ENCODE measurements around the gene SBNO2.
A peak's percentile ranks its signal among the peaks of the same experiment; 100 is the strongest.

The SBNO2 gene

DNA sequence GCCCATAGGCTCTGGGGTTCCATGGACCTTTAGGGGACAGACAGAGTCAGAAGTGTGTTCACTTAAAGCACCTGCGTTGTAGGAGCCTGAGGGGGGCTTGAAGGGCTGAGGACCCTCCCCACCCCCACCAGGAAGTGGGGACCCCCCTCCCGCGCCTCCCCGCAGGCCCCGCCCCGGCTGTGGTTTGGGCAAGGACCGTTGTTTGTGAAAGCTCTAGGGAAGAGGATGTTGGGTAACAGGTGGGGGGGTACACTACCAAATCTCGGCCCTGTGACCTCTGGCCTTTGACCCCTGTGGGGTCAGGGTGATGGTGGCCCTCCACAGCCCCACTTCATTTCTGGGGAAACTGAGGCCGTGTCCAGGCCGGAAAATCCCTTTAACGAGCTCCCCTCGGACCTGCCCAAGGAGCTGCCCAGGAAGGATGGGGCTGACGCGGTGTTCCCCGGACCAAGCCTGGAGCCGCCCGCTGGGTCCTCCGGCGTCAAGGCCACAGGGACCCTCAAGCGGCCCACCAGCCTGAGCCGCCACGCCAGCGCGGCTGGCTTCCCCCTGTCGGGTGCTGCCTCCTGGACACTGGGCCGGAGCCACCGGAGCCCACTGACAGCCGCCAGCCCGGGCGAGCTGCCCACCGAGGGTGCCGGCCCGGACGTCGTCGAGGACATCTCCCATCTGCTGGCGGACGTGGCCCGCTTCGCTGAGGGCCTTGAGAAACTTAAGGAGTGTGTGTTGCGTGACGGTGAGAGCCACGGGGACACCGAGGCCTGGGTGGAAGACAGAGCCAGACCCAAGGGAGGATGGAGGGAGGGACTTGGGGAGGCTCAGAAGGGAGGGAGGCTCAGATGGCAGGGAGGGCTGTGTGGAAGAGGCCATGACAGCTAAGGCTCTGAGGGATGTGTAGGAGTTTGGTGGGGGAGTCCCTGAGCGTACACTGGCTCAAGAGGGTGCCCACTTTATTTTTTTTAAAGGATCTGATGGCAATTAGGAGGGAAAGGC, 105.8 kb downstream of the SBNO2 start:
- DNase-seq, result peak in 1 of 2 experiments; percentile 49

DNA sequence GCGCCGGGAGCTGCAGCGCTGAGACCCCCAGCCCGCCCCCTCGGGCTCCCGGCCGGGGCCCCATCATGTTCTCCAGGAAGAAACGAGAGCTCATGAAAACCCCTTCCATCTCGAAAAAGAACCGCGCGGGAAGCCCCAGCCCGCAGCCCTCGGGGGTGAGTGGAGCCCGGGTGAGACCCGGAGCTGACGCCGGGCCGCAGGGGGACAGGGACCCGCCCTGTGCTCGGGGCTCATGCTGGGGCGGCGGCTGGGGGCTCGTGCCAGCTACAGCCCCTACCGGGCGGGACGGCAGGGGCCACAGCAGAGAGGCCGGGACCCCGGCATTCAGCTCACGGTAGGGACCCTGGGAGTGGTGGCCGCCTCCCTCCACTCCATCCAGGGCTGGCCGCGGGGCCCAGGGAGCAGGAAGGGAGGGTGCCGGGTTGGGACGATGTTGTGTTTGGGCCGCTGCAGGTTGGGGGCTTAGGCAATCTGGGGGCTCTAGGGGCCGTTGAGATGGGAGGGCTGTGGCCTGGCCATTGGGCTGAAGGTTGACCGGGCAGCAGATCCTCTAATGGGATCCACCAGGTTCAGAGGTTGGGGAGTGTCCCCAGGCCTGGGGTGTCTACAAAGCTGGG, 106.6 kb downstream of the SBNO2 start:
- DNase-seq, result peak; percentile 57 to 58

DNA sequence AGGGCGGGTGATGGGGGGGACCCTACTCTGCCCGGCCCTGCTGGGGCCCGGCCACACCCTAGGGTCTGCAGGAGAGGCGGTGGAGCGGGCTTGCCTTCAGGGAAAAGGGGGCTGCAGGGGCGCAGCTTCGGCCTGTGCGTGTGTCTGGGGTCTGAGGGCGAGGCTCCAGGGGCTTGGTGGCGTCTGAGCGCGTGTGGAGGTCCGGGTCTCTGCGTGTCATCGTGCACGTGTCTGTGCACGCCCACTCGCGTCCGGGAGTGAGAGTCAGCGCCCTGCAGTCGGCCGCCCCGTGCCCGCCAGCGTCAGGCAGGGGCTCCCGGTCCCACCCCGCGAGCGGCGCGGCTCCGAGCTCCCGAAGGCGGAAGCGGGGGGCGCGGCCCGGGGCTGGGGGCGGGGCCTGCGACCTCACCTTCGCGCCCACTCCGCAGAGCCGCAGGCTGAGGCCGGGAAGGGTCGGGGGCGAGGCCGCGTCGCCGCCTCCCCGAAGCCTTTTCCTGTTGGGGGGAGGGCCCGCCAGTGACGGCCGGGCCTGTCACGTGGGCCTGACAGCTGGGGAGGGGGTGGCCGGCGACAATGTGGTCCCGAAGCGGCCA, 107.2 kb downstream of the SBNO2 start, which contains the start of gene ARHGAP45:
ARHGAP45 (plus strand) TSS at position 420 of the 593 bp plus-strand sequence. CDS start 239 bp downstream, outside the sequence.
- peak; percentile 66 to 75 for DNase-seq

GRCh38 chr19:1066251-1066747, 107.8 kb downstream of the SBNO2 start:
- no peak for DNase-seq

- no peak for DNase-seq
Measured at GRCh38 chr19:1065606-1066109, 108.4 kb downstream of the SBNO2 start.

GRCh38 chr19:1064661-1065605, 109.1 kb downstream of the SBNO2 start:
- peak; percentile 71 to 72 for DNase-seq

- no peak for DNase-seq
Measured at GRCh38 chr19:1063909-1064660, 110.0 kb downstream of the SBNO2 start.

GRCh38 chr19:1063030-1063908, 110.8 kb downstream of the SBNO2 start:
- peak; percentile 37 to 42 for DNase-seq

DNA sequence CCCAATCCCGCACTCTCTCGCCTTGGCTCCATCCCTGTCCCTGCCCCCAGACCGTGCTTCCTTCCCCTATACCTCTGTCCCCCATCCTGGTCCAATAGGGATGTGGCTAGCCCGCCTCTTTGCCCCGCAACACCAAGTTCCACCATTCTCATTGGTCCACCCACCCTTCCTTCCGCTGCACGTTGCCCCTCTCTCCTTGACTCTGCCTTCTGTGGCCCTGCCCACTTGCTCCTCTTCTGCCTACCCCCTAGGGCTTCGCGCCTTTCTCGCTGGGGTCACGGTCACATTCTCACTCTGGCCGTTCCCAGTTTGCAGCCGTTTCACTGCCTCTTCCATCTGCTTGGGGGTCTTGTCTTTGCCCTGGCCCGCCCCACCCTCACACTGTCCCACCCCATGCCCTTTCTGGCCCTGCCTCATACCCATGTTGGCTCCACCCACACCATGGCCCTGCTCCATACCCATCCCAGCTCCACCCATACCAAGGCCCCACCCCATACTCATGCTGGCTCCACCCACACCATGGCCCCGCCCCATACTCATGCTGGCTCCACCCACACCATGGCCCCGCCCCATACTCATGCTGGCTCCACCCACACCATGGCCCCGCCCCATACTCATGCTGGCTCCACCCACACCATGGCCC, 111.6 kb downstream of the SBNO2 start:
- no peak for DNase-seq

DNA sequence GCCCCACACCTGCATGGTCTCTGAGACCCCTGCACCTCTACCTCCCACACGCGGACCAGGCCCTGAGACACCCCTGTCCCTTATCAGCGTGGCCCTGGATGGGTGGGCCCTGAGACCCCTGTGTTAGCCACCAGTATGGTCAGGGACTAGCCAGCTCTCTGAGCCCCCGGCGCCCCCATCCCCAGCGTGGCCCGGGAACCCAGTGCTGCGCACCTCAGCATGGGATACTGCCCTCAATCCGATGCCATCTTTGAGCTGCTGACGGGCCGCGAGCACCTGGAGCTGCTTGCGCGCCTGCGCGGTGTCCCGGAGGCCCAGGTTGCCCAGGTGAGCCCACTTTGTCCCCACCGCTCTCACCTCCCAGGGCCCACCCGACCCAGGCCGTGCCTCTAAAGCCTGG, 112.1 kb downstream of the SBNO2 start:
- DNase-seq, result no peak

- DNase-seq, result no peak
Measured at GRCh38 chr19:1060689-1061088, 113.4 kb downstream of the SBNO2 start.

DNA sequence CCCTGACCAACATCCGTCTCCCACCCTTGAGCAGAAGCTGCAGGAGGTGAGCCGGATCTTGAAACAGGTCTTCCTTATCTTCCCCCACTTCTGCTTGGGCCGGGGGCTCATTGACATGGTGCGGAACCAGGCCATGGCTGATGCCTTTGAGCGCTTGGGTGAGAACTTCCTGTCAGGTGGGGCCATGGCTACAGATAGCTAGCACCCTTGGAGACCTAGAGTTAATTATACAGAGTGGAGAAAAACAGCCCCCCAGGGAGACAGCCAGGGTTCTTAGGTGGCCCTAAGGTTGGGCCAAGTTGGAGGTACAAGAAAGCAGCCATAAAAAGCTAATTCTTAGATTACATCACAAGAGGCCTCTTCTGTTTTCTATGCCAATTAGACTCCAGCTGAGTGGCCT, 116.0 kb downstream of the SBNO2 start:
- no peak for DNase-seq

Data from activated CD4-positive, alpha-beta T cell treated with anti-CD3 and anti-CD28 coated beads, Interleukin-2, amount 50 U/mL, for 4 hours (primary cell).